ENCODE results near the gene KIAA1671.

DNA sequence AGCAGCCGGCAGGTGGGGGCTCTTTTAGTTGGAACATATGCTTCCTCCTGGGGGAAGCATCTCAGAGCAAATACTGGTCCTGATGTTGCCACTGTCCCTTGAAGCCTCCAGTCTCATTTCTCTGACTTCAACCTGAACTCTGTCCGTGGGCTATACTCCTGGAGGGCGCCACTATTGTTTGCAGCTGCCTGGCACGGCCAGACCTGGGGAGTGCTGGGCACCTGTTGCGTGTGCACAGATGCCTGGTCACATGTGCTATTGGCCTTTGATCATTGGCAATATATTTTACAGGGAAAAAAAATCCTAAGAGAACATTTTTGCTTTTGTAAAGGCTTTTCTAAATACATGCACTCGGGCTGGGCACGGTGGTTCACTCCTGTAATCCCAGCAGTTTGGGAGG, 24.2 kb upstream of the KIAA1671 start:
- TF ChIP-seq, protein P1, sequence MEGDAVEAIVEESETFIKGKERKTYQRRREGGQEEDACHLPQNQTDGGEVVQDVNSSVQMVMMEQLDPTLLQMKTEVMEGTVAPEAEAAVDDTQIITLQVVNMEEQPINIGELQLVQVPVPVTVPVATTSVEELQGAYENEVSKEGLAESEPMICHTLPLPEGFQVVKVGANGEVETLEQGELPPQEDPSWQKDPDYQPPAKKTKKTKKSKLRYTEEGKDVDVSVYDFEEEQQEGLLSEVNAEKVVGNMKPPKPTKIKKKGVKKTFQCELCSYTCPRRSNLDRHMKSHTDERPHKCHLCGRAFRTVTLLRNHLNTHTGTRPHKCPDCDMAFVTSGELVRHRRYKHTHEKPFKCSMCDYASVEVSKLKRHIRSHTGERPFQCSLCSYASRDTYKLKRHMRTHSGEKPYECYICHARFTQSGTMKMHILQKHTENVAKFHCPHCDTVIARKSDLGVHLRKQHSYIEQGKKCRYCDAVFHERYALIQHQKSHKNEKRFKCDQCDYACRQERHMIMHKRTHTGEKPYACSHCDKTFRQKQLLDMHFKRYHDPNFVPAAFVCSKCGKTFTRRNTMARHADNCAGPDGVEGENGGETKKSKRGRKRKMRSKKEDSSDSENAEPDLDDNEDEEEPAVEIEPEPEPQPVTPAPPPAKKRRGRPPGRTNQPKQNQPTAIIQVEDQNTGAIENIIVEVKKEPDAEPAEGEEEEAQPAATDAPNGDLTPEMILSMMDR (conservative IDR thresholded peaks at IDR 0.05; ENCODE audit: low read length), result no peak
- no peak for TF ChIP-seq EZH2phosphoT487 (IDR thresholded peaks at IDR 0.05; ENCODE audit: borderline replicate concordance)

Measured in Loucy (cell line).